Ramos (cell line): Measurements from ENCODE around the gene THSD7A.

Experiments
- in situ Hi-C: fragments of 300-500 bp; cut with MboI; formaldehyde crosslinking; loops from one replicate; pipeline ENCODE4 v1.14.3; 2022; ENCODE audit warnings: low sequenced_read_pairs; ENCODE audit not compliant: unreplicated experiment

Gene THSD7A

GRCh38 chr7:11751807-11752389, 80.1 kb downstream of the THSD7A start:
- in situ Hi-C loops: no loop called here

DNA sequence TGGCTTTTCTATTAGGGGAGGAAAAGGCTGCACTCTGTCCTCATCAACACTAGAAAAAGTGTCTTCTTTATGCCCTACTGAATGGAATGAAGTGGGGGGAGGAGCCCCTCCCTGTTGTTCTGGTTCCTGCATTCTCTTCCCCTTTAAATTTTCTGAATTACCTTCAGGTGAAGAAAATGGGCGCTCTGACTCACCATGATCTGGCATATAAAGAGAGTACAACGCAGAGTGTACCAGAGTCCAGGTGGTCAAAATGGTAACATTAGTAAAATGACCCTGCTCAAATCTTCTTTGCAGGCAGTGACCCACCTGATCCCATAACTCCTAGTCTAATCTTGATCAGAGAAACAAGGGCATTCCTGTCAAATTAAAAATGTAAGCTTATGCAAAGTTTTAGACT, 80.7 kb downstream of the THSD7A start:
- in situ Hi-C loops: no loop called here

GRCh38 chr7:11750191-11750590, 81.8 kb downstream of the THSD7A start:
- in situ Hi-C loops: no loop called here

GRCh38 chr7:11749629-11750028, 82.4 kb downstream of the THSD7A start:
- in situ Hi-C loops: no loop called here

- in situ Hi-C loops: no loop called here
Observed at GRCh38 chr7:11748884-11749283, 83.1 kb downstream of the THSD7A start.

DNA sequence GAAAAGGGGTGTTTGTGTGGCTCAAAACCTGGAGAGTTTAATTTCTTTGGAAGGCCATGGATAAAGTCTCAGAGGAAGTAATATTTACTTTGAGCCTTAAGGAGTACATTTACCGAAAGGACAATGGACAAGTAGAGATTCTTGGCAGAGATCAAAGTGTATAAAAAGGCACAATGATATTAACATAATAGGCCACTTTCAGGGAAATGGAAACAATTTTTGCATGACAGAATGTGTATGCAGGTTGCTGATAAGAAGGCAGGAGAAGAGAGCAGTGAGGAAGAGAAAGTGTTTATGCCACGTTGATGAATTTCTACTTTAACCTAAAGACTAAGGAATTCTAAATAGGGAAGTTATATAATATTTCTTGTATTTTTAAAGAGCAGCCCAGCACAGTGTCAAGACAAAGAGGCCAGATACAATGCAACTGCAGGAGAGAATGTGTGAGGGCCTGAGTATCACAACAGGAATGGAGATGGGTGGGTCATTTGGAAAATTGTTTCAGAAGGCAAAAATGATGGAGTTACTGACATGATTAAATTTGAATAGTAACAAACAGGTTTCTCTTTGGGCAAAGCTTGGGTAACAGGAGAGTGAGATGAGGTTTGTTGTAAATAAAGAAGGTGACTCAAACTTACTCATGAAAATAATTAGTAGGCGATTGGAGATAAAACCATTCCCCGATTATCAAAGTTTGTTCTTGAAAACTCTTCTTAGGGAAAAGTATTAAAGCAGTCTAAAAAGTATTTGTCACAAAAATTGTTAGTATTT, 84.1 kb downstream of the THSD7A start:
- in situ Hi-C loops: no loop called here

DNA sequence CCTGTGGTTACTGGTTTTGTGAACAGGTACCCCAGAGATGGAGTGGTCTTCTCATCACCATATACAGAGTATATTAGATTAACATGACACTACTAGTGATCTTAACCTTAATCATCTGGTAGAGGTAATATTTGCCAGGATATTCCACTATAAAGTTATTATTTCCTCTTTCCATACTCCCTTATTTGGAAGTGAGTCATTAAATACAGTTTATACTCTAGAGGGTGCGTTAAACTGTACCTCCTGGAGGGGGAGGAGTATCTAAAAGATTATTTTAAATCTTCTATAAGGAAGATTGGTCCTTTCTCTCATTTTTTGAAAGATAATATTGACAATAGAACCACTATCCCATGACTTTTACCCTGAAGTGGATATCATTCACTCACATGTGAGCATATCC, 85.4 kb downstream of the THSD7A start:
- in situ Hi-C loops: no loop called here

DNA sequence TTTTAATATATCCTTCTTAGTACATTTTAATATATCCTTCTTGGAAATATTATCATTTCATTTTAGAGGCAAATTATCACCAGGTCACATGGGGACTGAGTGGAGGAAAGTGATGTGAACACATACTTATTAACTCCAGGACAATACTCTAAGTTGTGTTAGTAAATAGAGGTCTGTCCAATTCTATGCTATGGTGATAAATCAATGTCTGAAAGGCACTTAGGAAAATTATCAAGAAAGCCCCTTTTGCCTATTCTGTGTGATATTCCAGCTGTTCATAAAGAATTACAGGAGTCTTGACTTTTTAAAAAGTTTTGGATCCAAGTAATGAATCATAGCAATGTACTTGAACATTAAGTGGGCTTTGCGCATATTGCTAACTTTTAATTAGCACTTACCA, 88.5 kb downstream of the THSD7A start:
- in situ Hi-C loops: no loop called here

DNA sequence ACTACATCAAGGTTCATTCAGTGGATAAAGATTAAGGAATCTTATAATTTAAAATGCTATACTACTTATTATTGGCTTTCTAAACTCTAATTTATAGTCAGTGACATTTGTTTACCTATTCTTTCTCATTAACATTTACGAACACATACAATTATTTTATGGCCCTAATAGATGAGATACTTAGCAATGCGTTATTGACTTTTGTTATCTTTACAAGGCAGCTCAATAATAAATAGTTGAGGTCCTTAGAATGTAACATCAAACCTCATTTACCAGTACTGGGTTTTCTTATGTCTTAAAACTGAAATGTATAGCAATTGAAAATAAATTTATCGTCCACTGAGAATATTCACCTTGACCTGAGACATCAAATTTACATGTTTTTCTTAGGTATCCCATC, 89.0 kb downstream of the THSD7A start:
- in situ Hi-C loops: no loop called here

DNA sequence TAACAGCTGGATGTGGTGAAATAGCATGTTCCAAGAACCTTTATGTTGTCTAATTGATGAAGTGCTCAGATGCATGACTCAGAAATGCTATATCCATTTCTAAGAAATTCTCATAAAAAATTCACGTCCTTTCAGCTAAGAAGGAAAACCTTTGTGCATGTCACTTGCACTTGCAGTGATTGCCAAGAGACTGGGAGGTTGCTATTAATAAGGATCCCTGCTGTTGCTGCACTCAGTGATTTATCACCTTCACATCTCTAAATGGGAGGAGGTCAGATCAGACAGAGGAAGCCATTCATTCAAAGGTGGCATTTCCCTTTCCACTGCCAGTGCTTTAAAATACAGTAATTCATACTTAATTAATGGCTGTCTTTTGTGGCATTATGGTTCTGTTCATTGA, 89.5 kb downstream of the THSD7A start:
- in situ Hi-C loops: no loop called here

DNA sequence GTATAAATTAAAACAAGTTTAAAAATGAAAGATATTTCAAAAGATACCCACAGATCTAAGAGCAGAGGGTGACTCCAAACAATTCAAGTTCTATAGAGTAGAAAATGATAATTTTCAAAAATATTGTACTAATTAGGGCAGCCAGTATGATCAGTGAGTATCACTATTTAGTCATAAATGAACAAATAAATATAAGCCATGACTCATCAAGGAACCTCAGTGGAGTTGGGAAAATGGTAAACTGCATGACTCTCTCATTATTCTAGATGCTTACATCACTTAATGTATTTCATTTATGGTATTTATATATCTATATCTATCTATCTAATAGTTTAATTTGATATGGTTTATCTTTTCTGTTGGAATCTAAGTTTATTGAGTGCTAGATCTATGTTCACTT, 94.3 kb downstream of the THSD7A start:
- in situ Hi-C loops: no loop called here

DNA sequence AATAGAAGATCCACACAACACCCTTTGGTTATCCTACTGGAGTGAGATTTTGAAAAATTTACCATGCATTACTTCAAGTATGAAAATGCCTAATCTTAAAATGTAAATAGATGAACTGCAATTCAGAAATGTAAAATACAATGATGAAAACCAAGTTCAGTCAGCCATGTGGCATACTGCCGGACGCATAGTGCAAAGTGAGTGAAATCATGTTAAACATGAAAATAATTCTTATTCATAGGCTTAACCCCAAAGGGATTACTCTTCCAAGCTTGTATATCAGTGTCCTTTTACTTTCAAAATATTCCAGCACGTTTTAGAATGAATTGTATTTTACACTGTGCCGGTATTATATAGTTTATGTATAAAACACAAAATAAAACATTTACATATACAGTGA, 99.8 kb downstream of the THSD7A start:
- in situ Hi-C loops: no loop called here

DNA sequence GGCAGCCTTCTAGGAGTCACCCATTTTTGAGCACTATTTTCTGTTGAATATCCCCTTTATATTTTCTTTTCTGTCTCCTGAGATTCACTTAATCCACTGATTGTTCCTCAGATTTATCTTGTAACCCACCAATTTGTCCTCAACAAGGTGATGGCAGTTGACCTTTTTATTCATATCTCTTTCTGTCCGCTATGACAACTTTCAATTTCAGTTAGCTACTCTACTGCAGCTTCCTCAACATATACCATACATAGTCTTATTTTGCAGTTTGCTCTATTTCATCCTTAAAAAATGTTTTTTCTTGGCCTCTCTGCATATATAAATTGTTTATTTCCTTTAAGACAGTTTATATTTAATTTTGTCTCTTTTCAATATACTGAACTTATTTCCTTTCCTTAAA, 101.3 kb downstream of the THSD7A start:
- in situ Hi-C loops: no loop called here

- in situ Hi-C loops: no loop called here
Observed at GRCh38 chr7:11727864-11728263, 104.1 kb downstream of the THSD7A start.

- in situ Hi-C loops: no loop called here
Observed at GRCh38 chr7:11726794-11727155, 105.2 kb downstream of the THSD7A start.

DNA sequence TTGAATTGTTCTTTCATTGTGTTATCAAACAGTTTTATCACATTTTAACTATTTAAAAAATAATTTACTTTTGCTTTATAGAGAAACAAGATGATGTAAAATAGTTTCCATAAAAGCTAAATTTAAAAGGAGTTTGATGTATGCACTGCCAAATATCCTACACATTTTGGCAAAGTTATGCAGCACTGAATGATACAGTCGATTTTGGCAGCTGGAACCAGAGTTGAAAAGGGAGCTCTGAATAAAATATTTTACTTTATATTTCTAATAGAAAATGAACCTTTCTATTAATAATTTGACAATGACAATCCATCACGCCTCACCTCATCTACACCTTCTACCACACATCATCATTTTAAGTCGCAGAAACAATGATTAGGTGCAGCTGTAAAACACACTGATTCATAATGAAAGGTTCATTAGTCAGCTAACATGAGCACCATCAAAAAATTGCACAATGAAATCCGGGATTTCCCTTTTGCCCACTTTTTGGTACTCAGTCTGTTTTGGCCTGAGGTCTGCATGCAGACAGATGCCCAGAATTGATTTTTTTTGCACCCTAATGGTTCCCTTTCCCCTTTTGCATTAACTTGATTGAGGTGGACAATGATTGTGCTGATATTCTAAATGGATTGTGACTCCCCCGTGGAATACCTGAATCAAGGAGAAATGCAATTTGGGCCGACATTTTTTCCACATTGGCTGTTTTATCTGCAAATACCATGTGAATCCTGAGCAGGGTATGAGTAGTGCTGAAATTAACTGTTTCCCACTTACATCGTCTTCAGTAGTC, 105.8 kb downstream of the THSD7A start:
- in situ Hi-C loops: no loop called here

DNA sequence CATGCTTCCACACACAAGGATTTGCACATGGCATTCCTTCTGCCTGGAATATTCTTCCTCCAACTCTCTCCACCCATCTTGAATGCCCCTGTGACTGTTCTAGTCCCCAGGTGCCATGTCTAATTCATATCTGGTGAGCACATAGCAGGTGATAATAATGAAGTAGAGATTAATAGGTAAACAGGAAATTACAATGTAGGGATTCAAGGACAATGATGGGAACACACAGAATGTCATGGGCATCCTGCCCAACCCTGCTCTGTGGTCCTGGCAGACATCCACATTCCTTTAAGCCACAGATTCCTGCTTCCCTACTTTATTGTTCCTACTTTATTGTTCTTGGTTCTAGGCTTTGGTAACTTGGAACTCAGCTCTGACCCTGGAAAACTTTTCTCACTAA, 115.8 kb downstream of the THSD7A start:
- in situ Hi-C loops: no loop called here

- in situ Hi-C loops: no loop called here
Observed at GRCh38 chr7:11714676-11715075, 117.3 kb downstream of the THSD7A start.

GRCh38 chr7:11714205-11714604, 117.8 kb downstream of the THSD7A start:
- in situ Hi-C loops: no loop called here

GRCh38 chr7:11713352-11713751, 118.6 kb downstream of the THSD7A start:
- in situ Hi-C loops: no loop called here

- in situ Hi-C loops: no loop called here
Observed at GRCh38 chr7:11710377-11710776, 121.6 kb downstream of the THSD7A start.
